HepG2 (cell line): ENCODE data around the gene TNNT1. TPM values are rescaled to one million over a fixed set of nuclear protein-coding genes. Genes with fewer than 3 reads are reported as not detected.
A peak's percentile ranks its signal among the peaks of the same experiment; 100 is the strongest.

Experiments
- ATAC-seq: fragments of 200-7000 bp; cut with Tn5 transposase; 3 replicates; pipeline ENCODE4 v1.9.1; 2020; ENCODE audit warnings: mild to moderate bottlenecking, moderate library complexity
- BruUV-seq: library from RNA; stranded (reverse); fragments of 400-500 nt; replicated peaks from 2 replicates; lab custom pipeline; 2021; lab: Mats Ljungman, UMichigan
- CTCF ChIA-PET: fragments of 300-600 bp; formaldehyde crosslinking; extraction: SDS; loops from one replicate; lab custom pipeline; 2021; ENCODE audit warnings: low total read pairs, inconsistent platforms, low intra/inter-chr PET ratio; lab: Yijun Ruan, JAX
- POLR2A ChIA-PET: fragments of 350-600 bp; sonication (Branson Sonifier 250); formaldehyde crosslinking; loops from one replicate; lab custom pipeline; 2020; ENCODE audit warnings: antibody characterized with exemption, inconsistent platforms; lab: Yijun Ruan, JAX
- DNase-seq: peaks from one replicate; pipeline ENCODE4 v3.0.0-alpha.2; 2015; ENCODE audit warnings: low spot score
- FAIRE-seq: peaks from 3 replicates; lab custom pipeline; 2011; peaks lifted over from hg19 to GRCh38; lab: Jason Lieb, UNC
- H2AFZ ChIP-seq: one replicate; pipeline ENCODE4 v1.6.1; 2011; ENCODE audit warnings: low read length, inconsistent platforms
- H3K27ac ChIP-seq: fragments of 300-600 bp; 3 replicates; pipeline ENCODE4 v1.8.0; 2011; ENCODE audit warnings: mixed run types, mild to moderate bottlenecking, mixed read lengths, low read length, inconsistent platforms; ENCODE audit not compliant: insufficient read depth; ENCODE audit errors: extremely low read length
- H3K27me3 ChIP-seq, 2 experiments: fragments of 200-600 bp in 1 of 2; 2 replicates in 1 of 2; 3 replicates in 1 of 2; pipeline versions ENCODE4 v1.6.0 to v1.8.0; 2011; ENCODE audit warnings: low read length in 2 of 2, mild to moderate bottlenecking in 2 of 2, moderate library complexity in 2 of 2, inconsistent platforms in 1 of 2; ENCODE audit not compliant: insufficient read depth in 2 of 2, control insufficient read depth in 1 of 2
- H3K36me3 ChIP-seq, 2 experiments: fragments of 200-600 bp in 1 of 2; replicated peaks in 1 of 2; 2 replicates in 1 of 2; 3 replicates in 1 of 2; pipeline versions ENCODE4 v1.5.1 to v1.8.0; 2011; ENCODE audit warnings: low read length in 2 of 2, inconsistent platforms in 1 of 2; ENCODE audit not compliant: insufficient read depth in 2 of 2, control insufficient read depth in 1 of 2
- H3K4me1 ChIP-seq: 2 replicates; pipeline ENCODE4 v1.5.1; 2012; ENCODE audit warnings: low read length, inconsistent platforms; ENCODE audit not compliant: insufficient read depth
- H3K4me2 ChIP-seq: 2 replicates; pipeline ENCODE4 v1.6.0; 2011; ENCODE audit warnings: low read depth, low read length, inconsistent platforms
- H3K4me3 ChIP-seq, 3 experiments: fragments of 200-600 bp in 1 of 3; sonication (generic), shearing (Covaris generic) in 1 of 3; replicated peaks in 1 of 3; 2 replicates each; pipeline ENCODE4 v1.5.1; 2011 to 2016; ENCODE audit warnings: low read length in 3 of 3, inconsistent platforms in 2 of 3, low read depth in 2 of 3, mild to moderate bottlenecking in 2 of 3, control low read depth in 1 of 3, mixed read lengths in 1 of 3; ENCODE audit not compliant: insufficient read depth in 1 of 3
- H3K79me2 ChIP-seq: one replicate; pipeline ENCODE4 v1.6.1; 2011; ENCODE audit warnings: low read length, inconsistent platforms; ENCODE audit not compliant: insufficient read depth
- H3K9ac ChIP-seq: 2 replicates; pipeline ENCODE4 v1.6.0; 2011; ENCODE audit warnings: mild to moderate bottlenecking, low read depth, low read length, inconsistent platforms; ENCODE audit not compliant: insufficient read depth
- H3K9me3 ChIP-seq: 2 replicates; pipeline ENCODE4 v1.5.1; 2012; ENCODE audit warnings: mild to moderate bottlenecking, low read length
- H4K20me1 ChIP-seq: 2 replicates; pipeline ENCODE4 v1.6.0; 2011; ENCODE audit warnings: inconsistent platforms, mild to moderate bottlenecking, low read length, moderate library complexity; ENCODE audit not compliant: insufficient read depth
- MYPOP ChIP-seq: sonication (generic); formaldehyde crosslinking; IDR thresholded peaks from 2 replicates; pipeline ENCODE4 v1.8.1; 2023; ENCODE audit warnings: mild to moderate bottlenecking, moderate library complexity, missing genetic modification reagents
- ZNF713 ChIP-seq: sonication (generic); formaldehyde crosslinking; IDR thresholded peaks from 2 replicates; pipeline ENCODE4 v1.4.0; 2020; ENCODE audit warnings: mild to moderate bottlenecking, missing genetic modification reagents
- ZNF768 ChIP-seq: sonication (generic); formaldehyde crosslinking; IDR thresholded peaks from 2 replicates; pipeline ENCODE4 v1.4.0; 2020; ENCODE audit warnings: missing genetic modification reagents
- WGBS: methylation state at CpG from one replicate; pipeline ENCODE4 v1.1.6; 2017; ENCODE audit warnings: low lambda C conversion rate; 5-methylcytosine and 5-hydroxymethylcytosine counted together
- in situ Hi-C: cut with HindIII; loops from 2 replicates; pipeline ENCODE4 v1.10.0; 2017; ENCODE audit warnings: low pct_unique_long_range_greater_than_20kb; ENCODE audit not compliant: extremely low pct_ligation_motif_present
- intact Hi-C: fragments of 100-400 bp; cut with micrococcal nuclease; formaldehyde crosslinking; loops from one replicate; pipeline ENCODE4 v1.10.0; 2022; ENCODE audit not compliant: unreplicated experiment
- polyA plus RNA-seq, 8 experiments: library from polyadenylated mRNA; depleted of rRNA in 3 of 8; stranded (reverse) in 7 of 8; unstranded in 1 of 8; fragments of >200 nt; fragmentation: Illumina TruSeq in 4 of 8; extraction: Trizol in 4 of 8; gene quantifications; 2 replicates each; pipeline versions ENCODE4 v1.2.1 to v1.2.3, GENCODE V29; 2011 to 2016; ENCODE audit warnings: low read depth in 4 of 8, missing spikeins in 1 of 8, mixed read lengths in 1 of 8; ENCODE audit not compliant: insufficient read depth in 1 of 8
- total RNA-seq, 5 experiments: library from RNA; depleted of rRNA; stranded (reverse); fragments of >200 nt; fragmentation: Illumina TruSeq; extraction: Trizol; gene quantifications; 2 replicates each; pipeline ENCODE4 v1.2.3, GENCODE V29; 2016; ENCODE audit warnings: low read depth in 1 of 5
- TF ChIP-seq, protein P1 (sequence below): sonication (generic); formaldehyde crosslinking; IDR thresholded peaks from 2 replicates; pipeline ENCODE4 v1.4.0; 2020; ENCODE audit warnings: missing genetic modification reagents, borderline replicate concordance

TNNT1 gene
- total and polyA plus RNA-seq, 2 of the 13 experiments (the other 11 are each of a cell fraction or from before 2014, with no cell fraction given): 1.3 to 2.4 TPM

- peaks cover 0 to 23% of the 10 kb centered on the region in 2 experiments; a peak in 1 of 5 replicates for H3K27me3 ChIP-seq
- BruUV-seq: no TSS peak
- no peaks in the 10 kb centered on the region for H4K20me1 ChIP-seq
- in situ Hi-C loops: no loop called here
- H3K4me1 ChIP-seq: no peaks in the 10 kb centered on the region
- ChIA-PET CTCF (interaction anchor here (1.2 to 1.6 kb wide), 2 partner anchors 35 to 46 kb away, joined by 4 to 9 read pairs; no protein-coding TSS in a partner anchor), POLR2A (interaction anchor here (0.7 kb wide), 1 partner anchor 16 kb away, joined by 4 read pairs; the partner anchor contains the start of gene PPP1R12C)
- ATAC-seq (no peak), FAIRE-seq (no peak), DNase-seq (no peak)
- H3K9ac ChIP-seq: no peak overlapping the region
- no peak overlapping the region for H3K27ac ChIP-seq
- no peak overlapping the region for H2AFZ ChIP-seq
- WGBS: 64% methylated on average over 19 of the region's 25 CpGs
- intact Hi-C loops: loop anchor here (5.0 kb wide), 1 partner anchor 252 kb away; no protein-coding TSS in a partner anchor
- no peak overlapping the region for H3K4me3 ChIP-seq
- no peaks in the 10 kb centered on the region for H3K36me3 ChIP-seq
- no peak overlapping the region for H3K4me2 ChIP-seq
- H3K79me2 ChIP-seq: no peaks in the 10 kb centered on the region
- TF ChIP-seq, protein P1, sequence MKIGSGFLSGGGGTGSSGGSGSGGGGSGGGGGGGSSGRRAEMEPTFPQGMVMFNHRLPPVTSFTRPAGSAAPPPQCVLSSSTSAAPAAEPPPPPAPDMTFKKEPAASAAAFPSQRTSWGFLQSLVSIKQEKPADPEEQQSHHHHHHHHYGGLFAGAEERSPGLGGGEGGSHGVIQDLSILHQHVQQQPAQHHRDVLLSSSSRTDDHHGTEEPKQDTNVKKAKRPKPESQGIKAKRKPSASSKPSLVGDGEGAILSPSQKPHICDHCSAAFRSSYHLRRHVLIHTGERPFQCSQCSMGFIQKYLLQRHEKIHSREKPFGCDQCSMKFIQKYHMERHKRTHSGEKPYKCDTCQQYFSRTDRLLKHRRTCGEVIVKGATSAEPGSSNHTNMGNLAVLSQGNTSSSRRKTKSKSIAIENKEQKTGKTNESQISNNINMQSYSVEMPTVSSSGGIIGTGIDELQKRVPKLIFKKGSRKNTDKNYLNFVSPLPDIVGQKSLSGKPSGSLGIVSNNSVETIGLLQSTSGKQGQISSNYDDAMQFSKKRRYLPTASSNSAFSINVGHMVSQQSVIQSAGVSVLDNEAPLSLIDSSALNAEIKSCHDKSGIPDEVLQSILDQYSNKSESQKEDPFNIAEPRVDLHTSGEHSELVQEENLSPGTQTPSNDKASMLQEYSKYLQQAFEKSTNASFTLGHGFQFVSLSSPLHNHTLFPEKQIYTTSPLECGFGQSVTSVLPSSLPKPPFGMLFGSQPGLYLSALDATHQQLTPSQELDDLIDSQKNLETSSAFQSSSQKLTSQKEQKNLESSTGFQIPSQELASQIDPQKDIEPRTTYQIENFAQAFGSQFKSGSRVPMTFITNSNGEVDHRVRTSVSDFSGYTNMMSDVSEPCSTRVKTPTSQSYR (CRISPR knock-in tag): no peak
- peak; percentile 97 for TF ChIP-seq ZNF768 (CRISPR knock-in tag)
- TF ChIP-seq ZNF713 (CRISPR knock-in tag): no peak
- TF ChIP-seq MYPOP (CRISPR knock-in tag): no peak
- no peaks in the 10 kb centered on the region for H3K9me3 ChIP-seq
Observed at GRCh38 chr19:55133639-55134444, 15.2 kb downstream of the TNNT1 start.
